ENCODE results near the gene MYBPC3. TPM values are rescaled to one million over a fixed set of nuclear protein-coding genes. Genes with fewer than 3 reads are reported as not detected.

The MYBPC3 gene
- total RNA-seq, 1 donor from 2014 or later = not detected

DNA sequence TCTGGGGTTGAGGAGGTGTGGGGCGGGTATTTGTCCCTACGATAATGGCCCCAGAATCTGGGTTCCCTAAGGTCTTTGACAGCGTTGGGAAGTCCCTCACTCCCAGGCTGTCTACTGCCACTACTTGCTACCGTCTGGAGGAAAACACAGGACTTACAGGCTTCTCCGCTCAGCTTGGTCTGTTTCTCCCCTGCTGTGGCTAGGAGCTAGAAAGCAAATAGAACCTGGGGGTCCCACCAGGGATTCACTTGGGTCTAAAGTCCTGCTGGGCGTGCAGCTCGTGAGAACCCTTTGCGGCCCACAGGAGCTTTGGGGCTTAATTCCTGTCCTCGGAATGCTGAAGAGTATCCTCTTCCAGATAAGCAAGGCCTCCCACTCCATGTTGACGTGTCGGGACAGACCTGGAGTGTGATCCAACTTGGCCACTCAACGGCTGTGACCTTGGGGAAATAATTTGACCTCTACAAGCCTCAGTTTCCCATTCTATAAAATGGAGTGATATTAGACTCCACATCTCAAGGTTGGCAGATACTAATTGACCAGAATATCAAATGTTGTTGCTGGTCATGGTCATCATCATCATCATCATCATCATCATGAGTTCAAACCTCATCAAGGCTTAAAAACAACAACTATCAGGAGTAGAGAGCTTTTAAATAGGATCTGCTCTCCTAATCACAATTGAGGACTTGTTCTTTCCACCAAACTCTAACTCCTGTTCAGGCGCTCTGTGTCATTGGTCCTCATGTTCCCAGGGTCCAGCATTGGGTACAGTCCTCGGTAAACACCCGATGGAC, 1.7 kb upstream of the MYBPC3 start:
- TF ChIP-seq, protein P1, sequence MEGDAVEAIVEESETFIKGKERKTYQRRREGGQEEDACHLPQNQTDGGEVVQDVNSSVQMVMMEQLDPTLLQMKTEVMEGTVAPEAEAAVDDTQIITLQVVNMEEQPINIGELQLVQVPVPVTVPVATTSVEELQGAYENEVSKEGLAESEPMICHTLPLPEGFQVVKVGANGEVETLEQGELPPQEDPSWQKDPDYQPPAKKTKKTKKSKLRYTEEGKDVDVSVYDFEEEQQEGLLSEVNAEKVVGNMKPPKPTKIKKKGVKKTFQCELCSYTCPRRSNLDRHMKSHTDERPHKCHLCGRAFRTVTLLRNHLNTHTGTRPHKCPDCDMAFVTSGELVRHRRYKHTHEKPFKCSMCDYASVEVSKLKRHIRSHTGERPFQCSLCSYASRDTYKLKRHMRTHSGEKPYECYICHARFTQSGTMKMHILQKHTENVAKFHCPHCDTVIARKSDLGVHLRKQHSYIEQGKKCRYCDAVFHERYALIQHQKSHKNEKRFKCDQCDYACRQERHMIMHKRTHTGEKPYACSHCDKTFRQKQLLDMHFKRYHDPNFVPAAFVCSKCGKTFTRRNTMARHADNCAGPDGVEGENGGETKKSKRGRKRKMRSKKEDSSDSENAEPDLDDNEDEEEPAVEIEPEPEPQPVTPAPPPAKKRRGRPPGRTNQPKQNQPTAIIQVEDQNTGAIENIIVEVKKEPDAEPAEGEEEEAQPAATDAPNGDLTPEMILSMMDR (IDR thresholded peaks at IDR 0.05; ENCODE audit: insufficient read depth, low read depth, low read length) = no peak
- TF ChIP-seq EZH2 (IDR thresholded peaks at IDR 0.05; ENCODE audit: insufficient read depth, low read length) = no peak
- Mint-ChIP-seq H3K4me3 (ENCODE audit: unreplicated experiment) (peak overlapping the region; percentile 46), H3K36me3 (ENCODE audit: low read depth, unreplicated experiment) (peaks cover 1% of the 10 kb centered on the region), H3K27ac (ENCODE audit: unreplicated experiment) (peak overlapping the region; percentile 16), H3K4me1 (ENCODE audit: low read depth, unreplicated experiment) (no peaks in the 10 kb centered on the region), H3K9me3 (ENCODE audit: unreplicated experiment) (no peaks in the 10 kb centered on the region), H3K27me3 (ENCODE audit: low read depth, unreplicated experiment) (no peaks in the 10 kb centered on the region)
- Histone ChIP-seq H3K4me1 (ENCODE audit: insufficient read depth, low read length) (no peaks in the 10 kb centered on the region), H3K4me2 (ENCODE audit: low read length) (no peak overlapping the region), H3K9ac (ENCODE audit: low read length) (no peak overlapping the region), H3K27me3 (ENCODE audit: insufficient read depth, low read length) (no peaks in the 10 kb centered on the region), H4K20me1 (ENCODE audit: insufficient read depth, low read length) (no peaks in the 10 kb centered on the region), H3K9me3 (ENCODE audit: insufficient read depth, low read depth, low read length) (no peaks in the 10 kb centered on the region), H3K36me3 (ENCODE audit: insufficient read depth, low read length) (no peaks in the 10 kb centered on the region), H3K27ac (ENCODE audit: low read depth, low read length) (no peak overlapping the region), H2AFZ (ENCODE audit: low read depth, low read length) (peak overlapping the region; percentile 10), H3K79me2 (ENCODE audit: insufficient read depth, low read length) (no peaks in the 10 kb centered on the region), H3K4me3 (ENCODE audit: insufficient read depth, low read depth, low read length) (no peak overlapping the region)
- FAIRE-seq = no peak
- DNase-seq (ENCODE audit: low read depth) = no peak

- DNase-seq (ENCODE audit: low read depth) (no peak), FAIRE-seq (no peak)
- no peak overlapping the region for H2AFZ ChIP-seq (ENCODE audit: low read depth, low read length)
- H3K4me2 ChIP-seq (ENCODE audit: low read length) = no peak overlapping the region
- TF ChIP-seq, protein P1 (IDR thresholded peaks at IDR 0.05; ENCODE audit: insufficient read depth, low read depth, low read length) = no peak
- no peak for TF ChIP-seq EZH2 (IDR thresholded peaks at IDR 0.05; ENCODE audit: insufficient read depth, low read length)
- H3K27me3 Mint-ChIP-seq (ENCODE audit: low read depth, unreplicated experiment) = peaks cover 6% of the 10 kb centered on the region
- no peak overlapping the region for H3K4me3 ChIP-seq (ENCODE audit: insufficient read depth, low read depth, low read length)
- no peak overlapping the region for H3K4me3 Mint-ChIP-seq (ENCODE audit: unreplicated experiment)
- no peaks in the 10 kb centered on the region for H3K9me3 ChIP-seq (ENCODE audit: insufficient read depth, low read depth, low read length)
- no peaks in the 10 kb centered on the region for H4K20me1 ChIP-seq (ENCODE audit: insufficient read depth, low read length)
- H3K4me1 Mint-ChIP-seq (ENCODE audit: low read depth, unreplicated experiment) = no peaks in the 10 kb centered on the region
- H3K4me1 ChIP-seq (ENCODE audit: insufficient read depth, low read length) = no peaks in the 10 kb centered on the region
- no peaks in the 10 kb centered on the region for H3K36me3 ChIP-seq (ENCODE audit: insufficient read depth, low read length)
- H3K9ac ChIP-seq (ENCODE audit: low read length) = no peak overlapping the region
- peaks cover 1% of the 10 kb centered on the region for H3K36me3 Mint-ChIP-seq (ENCODE audit: low read depth, unreplicated experiment)
- H3K9me3 Mint-ChIP-seq (ENCODE audit: unreplicated experiment) = no peaks in the 10 kb centered on the region
- no peak overlapping the region for H3K27ac ChIP-seq (ENCODE audit: low read depth, low read length)
- peaks cover 4% of the 10 kb centered on the region for H3K27me3 ChIP-seq (ENCODE audit: insufficient read depth, low read length)
- no peak overlapping the region for H3K27ac Mint-ChIP-seq (ENCODE audit: unreplicated experiment)
- H3K79me2 ChIP-seq (ENCODE audit: insufficient read depth, low read length) = no peaks in the 10 kb centered on the region
These were observed 1.1 kb downstream of the MYBPC3 start for GRCh38 chr11:47351156-47352126.
